ENCODE data around the gene L3MBTL2.

DNA sequence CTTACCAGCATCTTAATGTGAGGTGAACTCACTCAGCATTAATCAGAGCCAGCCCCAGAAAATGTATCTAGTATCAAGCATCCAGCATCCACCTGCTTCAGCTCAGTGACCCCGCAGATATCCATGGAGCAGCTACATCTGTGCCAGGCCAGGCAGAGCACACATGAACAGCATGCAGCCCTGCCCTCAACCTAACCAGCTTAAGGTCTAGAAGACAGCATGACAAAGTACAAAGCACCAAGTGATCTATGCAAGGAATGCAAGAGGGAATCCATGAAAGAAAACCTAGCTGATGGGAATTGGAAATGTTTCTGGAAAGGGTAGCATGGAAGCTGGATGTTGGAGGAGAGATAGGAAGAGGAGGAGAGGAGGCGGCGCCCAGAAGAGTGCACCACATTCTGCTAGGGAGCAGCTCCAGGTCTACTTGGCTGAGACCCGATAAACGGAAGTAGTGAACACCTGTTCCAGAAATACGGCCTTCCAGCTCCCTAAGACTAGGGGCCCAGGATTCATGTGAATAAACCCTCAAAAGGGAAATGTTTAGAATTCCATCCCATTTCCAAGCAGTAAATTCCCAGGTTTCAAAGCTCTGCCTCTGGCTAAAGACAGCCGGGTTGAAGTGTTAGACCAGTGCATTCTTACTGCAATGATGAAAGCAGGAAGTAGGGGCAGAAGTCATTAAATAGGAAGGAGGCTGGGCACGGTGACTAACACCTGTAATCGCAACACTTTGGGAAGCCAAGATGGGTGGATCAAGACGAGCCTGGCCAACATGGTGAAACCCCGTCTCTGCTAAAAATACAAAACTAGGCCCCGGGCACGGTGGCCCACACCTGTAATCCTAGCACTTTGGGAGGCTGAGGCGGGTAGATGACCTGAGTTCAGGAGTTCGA, 23.5 kb upstream of the L3MBTL2 start:
- TF ChIP-seq, protein P1, sequence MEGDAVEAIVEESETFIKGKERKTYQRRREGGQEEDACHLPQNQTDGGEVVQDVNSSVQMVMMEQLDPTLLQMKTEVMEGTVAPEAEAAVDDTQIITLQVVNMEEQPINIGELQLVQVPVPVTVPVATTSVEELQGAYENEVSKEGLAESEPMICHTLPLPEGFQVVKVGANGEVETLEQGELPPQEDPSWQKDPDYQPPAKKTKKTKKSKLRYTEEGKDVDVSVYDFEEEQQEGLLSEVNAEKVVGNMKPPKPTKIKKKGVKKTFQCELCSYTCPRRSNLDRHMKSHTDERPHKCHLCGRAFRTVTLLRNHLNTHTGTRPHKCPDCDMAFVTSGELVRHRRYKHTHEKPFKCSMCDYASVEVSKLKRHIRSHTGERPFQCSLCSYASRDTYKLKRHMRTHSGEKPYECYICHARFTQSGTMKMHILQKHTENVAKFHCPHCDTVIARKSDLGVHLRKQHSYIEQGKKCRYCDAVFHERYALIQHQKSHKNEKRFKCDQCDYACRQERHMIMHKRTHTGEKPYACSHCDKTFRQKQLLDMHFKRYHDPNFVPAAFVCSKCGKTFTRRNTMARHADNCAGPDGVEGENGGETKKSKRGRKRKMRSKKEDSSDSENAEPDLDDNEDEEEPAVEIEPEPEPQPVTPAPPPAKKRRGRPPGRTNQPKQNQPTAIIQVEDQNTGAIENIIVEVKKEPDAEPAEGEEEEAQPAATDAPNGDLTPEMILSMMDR (conservative IDR thresholded peaks at IDR 0.05; ENCODE audit: low read length): no peak
- no peak for TF ChIP-seq EZH2phosphoT487 (IDR thresholded peaks at IDR 0.05; ENCODE audit: borderline replicate concordance, low read depth, low read length)

Measured in OCI-LY7 (cell line).